Spinal cord (tissue), 10 donors: ENCODE measurements around the gene DISC1. TPM values are rescaled to one million over a fixed set of nuclear protein-coding genes. Genes with fewer than 3 reads are reported as not detected.

Experiments used
- DNase-seq, 6 donors: peaks; one replicate each; pipeline versions ENCODE4 v3.0.0 to v3.0.0-alpha.2; 2013 to 2015; ENCODE audit warnings: low spot score in 6 of 6, low read depth in 4 of 6
- H3K27ac ChIP-seq: one replicate; pipeline ENCODE4 v1.5.1; 2013; ENCODE audit warnings: low read depth, low read length, control low read depth
- H3K27me3 ChIP-seq: one replicate; pipeline ENCODE4 v1.6.1; 2013; ENCODE audit warnings: low read length; ENCODE audit not compliant: control insufficient read depth, insufficient read depth
- H3K36me3 ChIP-seq: one replicate; pipeline ENCODE4 v1.6.1; 2013; ENCODE audit warnings: low read length; ENCODE audit not compliant: control insufficient read depth, insufficient read depth
- H3K4me1 ChIP-seq: one replicate; pipeline ENCODE4 v1.6.1; 2013; ENCODE audit warnings: low read length; ENCODE audit not compliant: control insufficient read depth, insufficient read depth
- H3K4me3 ChIP-seq: one replicate; pipeline ENCODE4 v1.5.1; 2013; ENCODE audit warnings: low read depth, low read length, control low read depth
- H3K9me3 ChIP-seq: one replicate; pipeline ENCODE4 v1.6.1; 2013; ENCODE audit warnings: low read length; ENCODE audit not compliant: control insufficient read depth, insufficient read depth
- WGBS: methylation state at CpG from one replicate; pipeline ENCODE4 v1.1.5; 2013; ENCODE audit warnings: missing lambda C conversion rate; ENCODE audit not compliant: insufficient coverage; 5-methylcytosine and 5-hydroxymethylcytosine counted together
- polyA plus RNA-seq, 2 donors: library from polyadenylated mRNA; unstranded; fragments of 120-200 nt; gene quantifications; one replicate each; pipeline ENCODE4 v1.2.1, GENCODE V29; 2013; ENCODE audit not compliant: insufficient read length in 2 of 2
- total RNA-seq, 2 donors: library from RNA; depleted of rRNA in 1 of 2; stranded (reverse); fragments of 120-200 nt in 1 of 2; fragments of >200 nt in 1 of 2; gene quantifications; one replicate each; pipeline versions ENCODE4 v1.2.3 to v1.2.4, GENCODE V29; 2013 to 2014
- donor health status: healthy.

Gene DISC1
- total and polyA plus RNA-seq, 4 donors = 8.3 to 22.1 (median 13.7) TPM

DNA sequence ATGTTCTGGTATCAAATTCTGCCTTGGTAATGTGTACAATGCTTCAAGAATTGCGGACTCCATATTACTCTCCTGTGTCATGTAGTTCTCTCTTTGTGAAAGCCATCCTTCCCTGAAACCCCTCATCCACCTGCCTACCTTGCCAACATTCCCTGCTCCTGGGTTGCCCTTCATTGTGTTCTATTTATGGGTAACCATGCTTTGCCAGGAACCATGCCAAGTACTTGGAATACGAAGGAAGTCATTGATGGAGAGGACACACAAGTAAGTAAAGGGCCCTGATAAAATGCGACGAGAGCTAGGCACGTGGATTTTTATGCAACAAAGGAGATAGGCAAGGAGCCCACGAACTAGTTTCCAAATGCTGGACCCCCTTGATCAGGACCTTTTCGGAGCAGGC, 300.8 kb downstream of the DISC1 start:
- no peak for DNase-seq
- Histone ChIP-seq H3K9me3 (peaks cover 4% of the 10 kb centered on the region), H3K4me3 (no peak overlapping the region), H3K36me3 (no peaks in the 10 kb centered on the region), H3K4me1 (peaks cover 39% of the 10 kb centered on the region), H3K27me3 (no peaks in the 10 kb centered on the region), H3K27ac (no peak overlapping the region)
- WGBS = 68% methylated on average over 6 of the region's 7 CpGs

DNA sequence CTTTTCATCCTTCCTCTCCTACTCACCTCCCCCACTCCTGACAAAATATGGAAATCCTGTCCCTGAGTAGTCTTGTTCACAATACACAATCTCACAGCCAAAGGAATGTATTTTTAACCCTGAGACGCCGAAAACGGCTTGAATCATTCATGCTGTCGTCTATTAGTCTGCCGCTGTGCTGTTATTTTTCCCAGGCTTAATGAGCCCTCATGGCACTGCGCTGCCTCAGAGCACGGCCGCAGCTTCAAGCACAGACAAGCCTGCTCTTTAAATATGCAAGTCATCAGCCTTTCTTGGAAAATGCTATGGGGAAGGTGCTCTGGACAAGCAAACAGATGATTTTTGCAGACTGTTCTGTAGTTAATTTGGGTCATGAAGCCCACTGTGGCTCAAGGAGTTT, 302.7 kb downstream of the DISC1 start:
- Histone ChIP-seq H3K4me3 (no peak overlapping the region), H3K9me3 (peaks cover 4% of the 10 kb centered on the region), H3K27me3 (no peaks in the 10 kb centered on the region), H3K27ac (peak overlapping the region; percentile 9), H3K4me1 (peaks cover 20% of the 10 kb centered on the region), H3K36me3 (no peaks in the 10 kb centered on the region)
- peak in 2 of 6 donors; percentile 78 to 91 for DNase-seq
- WGBS = 3% methylated on average over 8 of the region's 8 CpGs

GRCh38 chr1:231930257-231930947, 303.8 kb downstream of the DISC1 start:
- no peak for DNase-seq
- peaks cover 4% of the 10 kb centered on the region for H3K9me3 ChIP-seq
- H3K4me3 ChIP-seq = no peak overlapping the region
- H3K36me3 ChIP-seq = no peaks in the 10 kb centered on the region
- H3K27ac ChIP-seq = no peak overlapping the region
- 100% methylated on average over 1 of the region's 7 CpGs for WGBS
- no peaks in the 10 kb centered on the region for H3K27me3 ChIP-seq
- peaks cover 16% of the 10 kb centered on the region for H3K4me1 ChIP-seq

DNA sequence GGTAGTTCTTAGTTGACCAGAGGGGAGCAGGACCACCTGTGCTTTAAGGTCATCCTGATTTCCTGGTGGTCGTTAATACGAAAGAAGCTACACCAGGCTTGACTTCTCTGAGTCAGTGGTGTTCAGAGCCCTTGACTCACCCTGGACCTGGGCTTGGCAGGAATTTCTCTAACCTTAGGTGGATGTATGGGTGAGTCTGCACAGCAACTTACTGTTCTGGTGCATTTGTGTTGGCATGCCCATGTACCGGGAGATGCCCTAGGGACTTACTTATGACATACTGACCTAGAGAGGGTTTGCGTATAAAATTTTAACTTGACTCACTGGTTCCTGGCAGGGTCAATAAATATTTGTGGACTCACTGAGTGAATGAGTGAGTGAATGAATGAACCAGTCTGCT, 304.6 kb downstream of the DISC1 start:
- Histone ChIP-seq H3K4me1 (peaks cover 20% of the 10 kb centered on the region), H3K27ac (no peak overlapping the region), H3K9me3 (peaks cover 4% of the 10 kb centered on the region), H3K4me3 (no peak overlapping the region), H3K36me3 (no peaks in the 10 kb centered on the region), H3K27me3 (no peaks in the 10 kb centered on the region)
- WGBS = 97% methylated on average over 4 of the region's 4 CpGs
- DNase-seq = no peak

GRCh38 chr1:231931846-231932454, 305.4 kb downstream of the DISC1 start:
- H3K9me3 ChIP-seq = peaks cover 4% of the 10 kb centered on the region
- no peaks in the 10 kb centered on the region for H3K27me3 ChIP-seq
- no peak for DNase-seq
- no peak overlapping the region for H3K4me3 ChIP-seq
- WGBS = 94% methylated on average over 3 of the region's 4 CpGs
- no peaks in the 10 kb centered on the region for H3K36me3 ChIP-seq
- no peak overlapping the region for H3K27ac ChIP-seq
- peaks cover 21% of the 10 kb centered on the region for H3K4me1 ChIP-seq

- H3K4me3 ChIP-seq = no peak overlapping the region
- DNase-seq = no peak
- peaks cover 25% of the 10 kb centered on the region for H3K4me1 ChIP-seq
- peaks cover 4% of the 10 kb centered on the region for H3K9me3 ChIP-seq
- no peaks in the 10 kb centered on the region for H3K36me3 ChIP-seq
- H3K27me3 ChIP-seq = no peaks in the 10 kb centered on the region
- no peak overlapping the region for H3K27ac ChIP-seq
- 73% methylated on average over 7 of the region's 15 CpGs for WGBS
These were observed 307.4 kb downstream of the DISC1 start for GRCh38 chr1:231933711-231934626.

GRCh38 chr1:231934797-231935196, 308.2 kb downstream of the DISC1 start:
- WGBS = 6% methylated on average over 3 of the region's 5 CpGs
- Histone ChIP-seq H3K27me3 (no peaks in the 10 kb centered on the region), H3K36me3 (no peaks in the 10 kb centered on the region), H3K27ac (no peak overlapping the region), H3K4me3 (no peak overlapping the region), H3K4me1 (peaks cover 19% of the 10 kb centered on the region), H3K9me3 (peaks cover 4% of the 10 kb centered on the region)
- peak in 3 of 6 donors; percentile 42 to 92 (median 90) for DNase-seq

DNA sequence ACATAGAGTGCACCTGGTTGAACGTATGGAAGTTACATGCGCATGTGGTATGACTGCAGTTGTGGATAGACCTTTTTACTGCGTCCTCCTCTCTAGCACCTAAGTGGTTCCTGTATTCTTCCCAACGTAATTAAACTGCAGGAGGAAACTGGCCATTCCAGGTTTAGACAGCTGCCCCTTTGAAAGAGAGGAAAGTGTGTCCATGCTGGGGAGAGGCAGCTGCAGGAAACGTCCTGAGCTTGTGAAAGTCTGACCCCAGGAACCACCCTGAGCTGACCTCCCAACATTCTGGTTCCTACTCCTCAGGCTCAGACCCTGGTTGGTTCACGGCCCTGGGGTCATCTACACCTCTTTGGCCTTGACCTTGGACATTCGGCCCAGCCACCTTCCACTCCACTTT, 309.3 kb downstream of the DISC1 start:
- no peak for DNase-seq
- H3K4me3 ChIP-seq = no peak overlapping the region
- H3K36me3 ChIP-seq = no peaks in the 10 kb centered on the region
- peaks cover 16% of the 10 kb centered on the region for H3K4me1 ChIP-seq
- no peaks in the 10 kb centered on the region for H3K27me3 ChIP-seq
- peaks cover 4% of the 10 kb centered on the region for H3K9me3 ChIP-seq
- H3K27ac ChIP-seq = no peak overlapping the region
- WGBS = 77% methylated on average over 3 of the region's 7 CpGs

GRCh38 chr1:231936983-231937775, 310.6 kb downstream of the DISC1 start:
- no peaks in the 10 kb centered on the region for H3K27me3 ChIP-seq
- peaks cover 24% of the 10 kb centered on the region for H3K4me1 ChIP-seq
- 26% methylated on average over 7 of the region's 9 CpGs for WGBS
- H3K4me3 ChIP-seq = no peak overlapping the region
- no peaks in the 10 kb centered on the region for H3K36me3 ChIP-seq
- H3K9me3 ChIP-seq = peaks cover under 1% of the 10 kb centered on the region
- DNase-seq = peak in 2 of 6 donors; percentile 61 to 80
- H3K27ac ChIP-seq = no peak overlapping the region
